NCI-H526 (cell line): ENCODE measurements around the gene EIF3A.
"Not testable (repeated sequence)": the region's sequence is repeated elsewhere in the genome, so short reads cannot be mapped to it uniquely, and the experiment has no call there.

Experiments
- DNase-seq, 2 experiments: peaks; one replicate each; lab custom pipeline; 2025; lab: John Stamatoyannopoulos, UW

Gene EIF3A, protein sequence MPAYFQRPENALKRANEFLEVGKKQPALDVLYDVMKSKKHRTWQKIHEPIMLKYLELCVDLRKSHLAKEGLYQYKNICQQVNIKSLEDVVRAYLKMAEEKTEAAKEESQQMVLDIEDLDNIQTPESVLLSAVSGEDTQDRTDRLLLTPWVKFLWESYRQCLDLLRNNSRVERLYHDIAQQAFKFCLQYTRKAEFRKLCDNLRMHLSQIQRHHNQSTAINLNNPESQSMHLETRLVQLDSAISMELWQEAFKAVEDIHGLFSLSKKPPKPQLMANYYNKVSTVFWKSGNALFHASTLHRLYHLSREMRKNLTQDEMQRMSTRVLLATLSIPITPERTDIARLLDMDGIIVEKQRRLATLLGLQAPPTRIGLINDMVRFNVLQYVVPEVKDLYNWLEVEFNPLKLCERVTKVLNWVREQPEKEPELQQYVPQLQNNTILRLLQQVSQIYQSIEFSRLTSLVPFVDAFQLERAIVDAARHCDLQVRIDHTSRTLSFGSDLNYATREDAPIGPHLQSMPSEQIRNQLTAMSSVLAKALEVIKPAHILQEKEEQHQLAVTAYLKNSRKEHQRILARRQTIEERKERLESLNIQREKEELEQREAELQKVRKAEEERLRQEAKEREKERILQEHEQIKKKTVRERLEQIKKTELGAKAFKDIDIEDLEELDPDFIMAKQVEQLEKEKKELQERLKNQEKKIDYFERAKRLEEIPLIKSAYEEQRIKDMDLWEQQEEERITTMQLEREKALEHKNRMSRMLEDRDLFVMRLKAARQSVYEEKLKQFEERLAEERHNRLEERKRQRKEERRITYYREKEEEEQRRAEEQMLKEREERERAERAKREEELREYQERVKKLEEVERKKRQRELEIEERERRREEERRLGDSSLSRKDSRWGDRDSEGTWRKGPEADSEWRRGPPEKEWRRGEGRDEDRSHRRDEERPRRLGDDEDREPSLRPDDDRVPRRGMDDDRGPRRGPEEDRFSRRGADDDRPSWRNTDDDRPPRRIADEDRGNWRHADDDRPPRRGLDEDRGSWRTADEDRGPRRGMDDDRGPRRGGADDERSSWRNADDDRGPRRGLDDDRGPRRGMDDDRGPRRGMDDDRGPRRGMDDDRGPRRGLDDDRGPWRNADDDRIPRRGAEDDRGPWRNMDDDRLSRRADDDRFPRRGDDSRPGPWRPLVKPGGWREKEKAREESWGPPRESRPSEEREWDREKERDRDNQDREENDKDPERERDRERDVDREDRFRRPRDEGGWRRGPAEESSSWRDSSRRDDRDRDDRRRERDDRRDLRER (N-terminal part only)

DNA sequence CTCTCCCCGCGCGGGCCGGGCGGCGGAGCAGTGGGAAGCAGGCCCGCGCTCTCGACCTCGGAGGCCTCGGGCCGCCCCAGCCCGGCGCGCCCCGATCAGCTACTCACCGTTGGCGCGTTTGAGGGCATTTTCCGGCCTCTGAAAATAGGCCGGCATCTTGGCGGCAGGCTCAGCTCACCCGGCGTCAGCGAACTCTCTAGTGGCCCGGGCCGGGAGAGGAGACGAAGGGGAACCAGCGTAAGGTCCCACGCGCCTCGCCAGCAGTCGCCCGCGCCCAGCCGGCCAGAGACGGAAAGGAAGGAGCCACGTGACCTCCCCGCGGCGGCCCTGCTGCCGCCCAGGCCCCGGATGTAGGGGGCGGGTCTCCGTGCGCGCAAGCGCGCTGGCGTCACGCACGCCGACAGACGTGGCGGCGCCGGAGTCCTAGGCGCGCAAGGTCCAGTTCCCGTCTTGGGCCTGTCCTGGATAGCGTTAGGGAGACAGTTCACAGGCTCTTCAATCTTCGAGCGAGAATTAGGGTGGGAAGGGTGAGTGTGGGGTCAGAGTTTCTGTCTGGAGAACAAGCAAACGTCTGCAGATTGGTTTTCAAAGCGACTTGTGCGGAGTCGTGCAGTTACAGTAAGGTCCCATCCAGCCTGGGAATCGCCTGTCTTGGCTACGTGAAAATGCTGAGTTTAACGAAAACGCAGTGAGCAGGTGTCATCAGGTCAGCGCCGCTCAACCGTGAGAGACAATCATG, at the start of gene EIF3A:
Gene EIF3A (minus strand): TSS at position 297 of the 739 bp plus-strand sequence. CDS start 141 bp downstream, at position 156.
- DNase-seq = peak; percentile 62 to 88

DNA sequence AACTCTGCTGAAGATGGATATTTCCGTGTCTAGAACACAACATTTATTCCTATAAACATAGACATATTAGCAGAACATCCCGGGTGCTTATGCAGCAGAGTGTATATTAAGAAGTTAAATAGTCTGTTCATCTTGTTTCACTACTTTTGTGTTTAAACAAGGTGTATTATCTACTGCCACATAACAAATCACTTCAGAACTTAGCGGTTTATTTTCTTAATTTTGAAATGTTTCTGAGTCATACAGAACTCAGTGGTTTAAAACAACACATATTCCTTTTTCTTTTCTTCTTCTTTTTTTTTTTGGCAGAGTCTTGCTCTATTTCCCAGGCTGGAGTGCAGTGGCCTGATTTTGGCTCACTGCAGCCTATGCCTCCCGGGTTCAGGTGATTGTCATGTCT, 49.1 kb upstream of the EIF3A start:
- no peak for DNase-seq

DNA sequence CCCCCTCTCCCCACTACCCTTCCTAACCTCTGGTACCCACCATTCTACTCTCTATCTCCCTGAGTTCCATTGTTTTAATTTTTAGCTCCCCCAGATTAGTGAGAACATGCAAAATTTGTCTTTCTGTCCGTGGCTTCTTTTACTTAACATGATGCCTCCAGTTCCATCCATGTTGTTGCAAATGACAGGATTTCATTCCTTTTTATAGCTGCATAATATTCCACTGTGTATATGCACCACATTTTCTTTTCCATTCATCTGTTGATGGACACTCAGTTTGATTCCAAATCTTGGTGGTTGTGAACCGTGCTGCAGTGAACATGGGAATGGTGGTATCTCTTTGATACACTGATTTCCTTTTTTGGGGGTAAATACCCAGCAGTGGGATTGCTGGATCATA, 45.3 kb upstream of the EIF3A start:
- no peak for DNase-seq

DNA sequence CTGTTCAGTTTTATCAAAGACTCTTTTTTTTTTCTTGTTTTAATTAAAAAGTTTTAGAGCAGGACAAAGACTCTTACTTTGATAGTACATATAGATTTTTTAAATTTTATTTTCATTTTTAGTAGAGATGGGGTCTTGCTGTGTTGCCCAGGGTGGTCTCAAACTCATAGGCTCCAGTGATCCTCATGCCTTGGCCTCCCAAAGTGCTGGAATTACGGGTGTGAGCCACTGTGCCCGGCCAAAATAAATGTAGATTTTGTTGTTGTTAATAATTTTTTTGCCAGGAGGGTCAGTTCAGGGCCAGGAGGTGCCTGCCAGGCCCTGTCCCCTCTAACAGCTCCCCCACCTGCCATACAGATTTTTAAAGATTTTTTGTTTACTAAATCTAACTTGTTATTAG, 40.3 kb upstream of the EIF3A start:
- no peak for DNase-seq

DNA sequence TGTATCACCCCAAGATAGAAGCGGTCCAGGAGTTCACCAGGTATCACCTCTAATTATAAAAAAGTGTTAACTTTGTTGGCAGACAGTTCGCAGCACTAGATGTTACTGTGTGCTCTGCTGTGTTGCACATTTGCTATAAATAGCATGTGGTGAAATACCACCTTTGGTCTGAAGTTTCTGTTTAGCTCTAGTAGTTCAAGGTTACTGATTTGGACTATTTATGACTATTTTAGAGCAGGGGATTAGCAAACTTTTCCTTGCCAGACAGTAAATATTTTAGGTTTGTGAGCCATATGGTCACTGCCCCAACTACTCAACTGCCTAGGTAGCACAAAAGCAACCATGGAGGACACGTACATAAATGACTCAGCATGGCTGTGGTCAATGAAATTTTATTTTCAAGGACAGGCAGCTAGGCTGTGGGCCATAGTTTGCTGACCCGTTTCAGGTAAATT, 39.8 kb upstream of the EIF3A start:
- DNase-seq = no peak

DNA sequence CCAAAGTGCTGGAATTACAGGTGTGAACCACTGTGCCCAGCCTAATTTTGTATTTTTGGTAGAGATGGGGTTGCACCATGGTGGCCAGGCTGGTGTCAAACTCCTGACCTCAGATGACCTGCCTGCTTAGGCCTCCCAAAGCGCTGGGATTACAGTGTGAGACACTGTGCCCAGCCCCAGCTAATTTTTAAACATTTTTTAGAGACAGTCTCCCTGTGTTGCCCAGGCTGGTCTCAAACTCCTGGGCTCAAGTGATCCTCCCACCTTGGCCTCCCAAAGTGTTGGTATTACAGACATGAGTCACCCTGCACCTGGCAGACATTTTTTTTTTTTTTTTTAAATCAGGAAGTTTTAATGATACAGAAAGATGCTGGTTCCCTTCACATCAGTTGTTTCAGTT, 38.8 kb upstream of the EIF3A start:
- DNase-seq = no peak

DNA sequence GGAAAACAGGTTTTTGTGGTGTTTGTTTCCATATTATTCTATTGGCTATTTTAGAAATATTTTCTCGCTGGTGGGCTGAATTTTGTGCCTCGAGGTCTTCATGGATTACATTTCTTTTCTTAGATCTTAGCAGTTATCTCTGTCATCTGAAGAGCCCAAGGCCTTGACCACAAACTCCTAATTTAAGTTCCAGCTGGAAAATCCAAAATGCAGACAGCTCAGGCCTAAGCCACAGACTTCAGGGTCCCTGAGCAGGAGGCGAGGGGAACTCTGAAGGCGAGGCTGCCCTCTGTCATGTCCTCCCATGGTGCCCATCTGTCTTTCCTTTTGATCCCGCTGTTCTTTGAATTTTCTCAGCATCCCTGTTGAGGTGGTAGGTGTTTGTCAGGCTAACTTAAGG, 37.6 kb upstream of the EIF3A start:
- no peak for DNase-seq

DNA sequence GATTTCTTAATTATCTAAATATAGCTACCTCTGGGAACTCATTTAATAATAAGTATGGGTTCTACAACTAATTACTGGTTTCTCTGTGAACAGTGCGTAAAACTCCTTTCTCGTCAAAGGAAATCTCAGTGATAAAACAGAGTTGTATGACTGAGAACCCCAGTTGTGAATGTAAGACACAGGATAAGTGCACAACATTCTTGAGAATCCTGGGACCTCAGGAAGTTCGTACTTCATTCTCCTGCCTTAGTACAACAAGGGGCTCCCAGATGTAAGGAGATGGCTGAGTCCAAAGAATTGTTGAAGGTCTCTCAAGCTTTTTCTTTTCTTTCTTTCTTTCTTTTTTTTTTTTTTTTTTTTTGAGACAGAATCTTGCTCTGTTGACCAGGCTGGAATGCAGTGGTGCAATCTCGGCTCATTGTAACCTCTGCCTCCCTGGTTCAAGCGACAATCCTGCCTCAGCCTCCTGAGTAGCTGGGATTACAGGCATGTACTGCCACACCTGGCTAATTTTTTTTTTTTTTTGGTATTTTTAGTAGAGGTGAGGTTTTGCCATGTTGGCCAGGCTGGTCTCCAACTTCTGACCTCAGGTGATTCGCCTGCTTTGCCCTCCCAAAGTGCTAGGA, 35.8 kb upstream of the EIF3A start:
- DNase-seq = no peak

DNA sequence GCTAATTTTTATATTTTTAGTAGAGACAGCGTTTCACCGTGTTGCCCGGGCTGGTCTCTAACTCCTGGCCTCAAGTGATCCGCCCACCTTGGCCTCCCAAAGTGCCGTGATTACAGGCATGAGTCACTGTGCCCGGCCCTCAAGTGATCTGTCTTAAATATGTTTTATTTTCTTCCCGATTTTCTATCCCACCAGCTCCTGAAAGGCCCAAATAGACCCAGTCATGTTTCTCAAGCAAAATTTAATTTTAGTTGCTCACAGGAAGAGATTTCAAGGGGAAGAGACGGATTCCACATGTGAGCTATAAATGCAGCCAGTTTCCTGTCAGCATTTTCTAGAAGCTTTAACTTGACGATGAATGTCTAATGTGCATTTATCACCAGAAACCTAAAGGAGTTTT, 35.3 kb upstream of the EIF3A start:
- no peak for DNase-seq

DNA sequence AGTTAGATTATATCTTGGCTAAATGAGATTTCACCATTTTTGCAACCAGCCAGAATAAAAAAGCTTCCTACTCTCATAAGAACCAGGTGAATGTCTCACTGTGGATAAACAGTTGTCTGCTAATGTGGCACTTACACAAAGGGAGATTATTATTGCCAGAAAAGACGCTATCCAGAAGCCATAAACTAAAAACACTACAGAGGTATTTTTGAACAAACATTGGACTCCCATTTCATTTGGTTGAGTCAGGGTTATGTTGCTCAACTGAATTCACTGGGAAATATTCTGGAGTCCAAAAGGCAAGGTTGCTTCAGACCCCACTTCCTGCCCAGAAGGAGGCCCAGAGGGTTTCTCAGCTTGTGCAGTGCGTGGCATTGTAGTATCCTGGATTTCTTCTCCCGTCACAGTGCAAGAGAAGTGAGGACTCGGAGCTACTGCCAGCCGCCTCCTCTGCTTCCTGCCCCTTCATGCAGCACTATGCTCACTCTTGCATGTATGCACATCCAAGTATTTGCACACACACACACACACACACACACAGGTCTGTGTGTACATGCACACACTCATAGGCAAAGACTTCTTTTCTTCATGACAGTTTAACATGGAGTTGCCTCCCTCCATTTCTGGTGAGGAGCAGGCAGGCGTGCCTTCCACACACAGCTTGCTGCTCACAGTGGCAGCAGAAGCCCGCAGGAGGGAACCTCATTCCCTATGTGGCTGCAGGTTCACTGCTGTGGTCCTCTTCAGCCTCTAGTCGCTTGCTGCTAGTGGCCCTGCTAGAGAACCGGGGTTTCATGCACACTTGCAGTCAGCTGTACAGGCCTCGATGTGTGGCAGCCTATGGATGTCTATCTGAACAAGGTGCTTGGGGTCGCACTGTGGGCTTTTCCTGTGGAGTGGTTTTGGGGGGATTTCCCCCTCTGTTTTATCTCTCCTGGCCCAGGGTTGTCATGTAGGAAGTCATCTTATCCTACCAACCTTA, 33.4 kb upstream of the EIF3A start:
- DNase-seq = no peak

DNA sequence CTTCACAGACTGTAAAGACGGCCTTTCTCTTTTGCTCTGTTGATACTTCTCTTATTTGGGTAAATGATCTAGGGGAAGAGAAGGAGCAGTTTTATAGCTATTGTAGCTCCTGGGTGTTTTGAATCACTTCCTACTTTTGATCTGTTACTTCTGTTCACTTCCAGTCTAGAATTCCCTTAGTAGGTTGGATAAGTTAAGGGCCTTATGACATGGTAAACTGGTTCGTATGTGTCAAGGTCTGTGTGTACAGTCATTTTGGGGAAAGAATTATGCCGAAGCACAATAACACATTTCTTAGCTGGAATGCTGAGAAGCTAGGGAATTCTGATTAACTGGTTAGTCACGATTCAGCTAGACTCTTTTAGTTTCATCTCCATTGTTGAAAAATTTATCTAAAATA, 31.4 kb upstream of the EIF3A start:
- DNase-seq = no peak

DNA sequence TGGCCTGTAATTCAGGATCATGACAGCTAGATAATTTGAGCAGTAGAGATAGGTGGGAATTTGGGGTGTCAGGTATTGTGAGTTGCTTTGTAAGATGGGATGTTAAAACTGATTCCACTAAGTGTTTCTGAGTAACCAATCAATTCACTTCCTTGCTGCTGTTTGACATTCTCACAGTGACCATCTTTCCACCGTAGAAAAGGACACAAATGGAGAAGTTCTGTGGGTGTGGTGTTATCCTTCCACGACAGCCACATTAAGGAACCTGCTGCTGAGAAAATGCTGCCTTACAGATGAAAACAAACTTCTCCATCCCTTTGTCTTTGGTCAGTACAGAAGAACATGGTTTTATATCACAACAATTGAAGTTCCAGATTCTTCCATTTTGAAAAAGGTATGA, 27.2 kb upstream of the EIF3A start:
- not testable (repeated sequence) for DNase-seq

DNA sequence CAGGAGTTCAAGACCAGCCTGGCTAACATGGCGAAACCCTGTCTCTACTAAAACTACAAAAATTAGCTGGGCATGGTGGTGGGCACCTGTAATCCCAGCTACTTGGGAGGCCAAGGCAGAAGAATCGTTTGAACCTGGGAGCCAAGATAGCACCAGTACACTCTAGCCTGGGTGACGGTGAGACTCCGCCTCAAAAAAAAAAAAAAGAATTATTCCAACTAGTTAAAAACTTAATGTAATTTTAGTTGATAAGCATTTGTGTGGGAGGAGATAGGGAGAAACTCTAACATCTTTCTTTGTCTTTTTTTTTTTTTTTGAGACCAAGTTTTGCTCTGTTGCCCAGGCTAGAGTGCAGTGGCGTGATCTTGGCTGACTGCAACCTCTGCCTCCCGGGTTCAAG, 26.5 kb upstream of the EIF3A start:
- DNase-seq = not testable (repeated sequence)

DNA sequence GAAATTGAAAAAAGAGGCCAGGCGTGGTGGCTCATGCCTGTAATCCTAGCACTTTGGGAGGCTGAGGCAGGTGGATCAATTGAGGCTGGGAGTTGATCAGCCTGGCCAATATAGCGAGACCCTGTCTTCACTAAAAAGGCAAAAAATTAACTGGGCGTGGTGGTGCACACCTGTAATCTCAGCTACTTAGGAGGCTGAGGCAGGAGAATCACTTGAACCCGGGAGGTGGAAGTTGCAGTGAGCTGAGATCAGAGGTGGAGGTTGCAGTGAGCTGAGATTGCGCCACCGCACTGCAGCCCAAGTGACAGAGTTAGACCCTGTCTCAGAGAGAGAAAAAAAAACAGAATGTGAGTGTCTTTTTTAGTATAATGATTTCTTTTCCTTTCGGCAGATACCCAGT, 25.3 kb upstream of the EIF3A start:
- not testable (repeated sequence) for DNase-seq

DNA sequence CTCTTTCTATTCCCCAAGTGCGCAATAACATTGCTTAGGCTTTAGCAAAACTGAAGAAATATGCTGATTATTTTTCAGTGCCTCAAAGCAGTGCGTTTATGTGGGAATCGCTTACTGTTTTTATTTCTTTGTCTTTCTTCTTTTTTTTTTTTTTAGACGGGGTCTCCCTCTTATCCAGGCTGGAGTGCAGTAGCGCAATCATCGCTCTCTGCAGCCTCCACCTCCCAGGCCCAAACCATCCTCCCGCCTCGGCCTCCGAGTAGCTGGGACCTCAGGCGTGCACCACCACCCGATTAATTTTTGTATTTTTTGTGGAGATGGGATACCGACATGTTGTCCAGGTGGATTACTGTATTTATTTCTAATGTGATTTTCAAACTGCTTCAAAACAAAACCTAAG, 24.5 kb upstream of the EIF3A start:
- DNase-seq = no peak

DNA sequence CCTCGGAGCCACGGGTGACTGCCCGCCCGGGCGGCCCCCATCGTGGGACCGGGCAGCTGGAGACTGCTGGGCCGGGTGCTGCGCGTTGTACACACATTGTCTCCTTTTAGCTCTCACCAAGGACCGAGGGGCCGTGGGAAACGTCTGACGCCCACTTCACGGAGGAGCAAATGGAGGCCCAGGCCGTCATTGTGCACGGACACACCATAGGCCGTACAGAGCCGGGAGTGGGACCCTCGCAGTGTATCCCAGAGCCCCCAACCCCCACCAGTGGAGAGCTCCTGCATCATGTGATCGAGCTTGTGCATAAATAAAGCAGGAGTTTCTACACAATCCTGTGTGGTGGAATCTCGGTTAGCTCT, 24.0 kb upstream of the EIF3A start:
- peak in 1 of 2 experiments; percentile 22 for DNase-seq

DNA sequence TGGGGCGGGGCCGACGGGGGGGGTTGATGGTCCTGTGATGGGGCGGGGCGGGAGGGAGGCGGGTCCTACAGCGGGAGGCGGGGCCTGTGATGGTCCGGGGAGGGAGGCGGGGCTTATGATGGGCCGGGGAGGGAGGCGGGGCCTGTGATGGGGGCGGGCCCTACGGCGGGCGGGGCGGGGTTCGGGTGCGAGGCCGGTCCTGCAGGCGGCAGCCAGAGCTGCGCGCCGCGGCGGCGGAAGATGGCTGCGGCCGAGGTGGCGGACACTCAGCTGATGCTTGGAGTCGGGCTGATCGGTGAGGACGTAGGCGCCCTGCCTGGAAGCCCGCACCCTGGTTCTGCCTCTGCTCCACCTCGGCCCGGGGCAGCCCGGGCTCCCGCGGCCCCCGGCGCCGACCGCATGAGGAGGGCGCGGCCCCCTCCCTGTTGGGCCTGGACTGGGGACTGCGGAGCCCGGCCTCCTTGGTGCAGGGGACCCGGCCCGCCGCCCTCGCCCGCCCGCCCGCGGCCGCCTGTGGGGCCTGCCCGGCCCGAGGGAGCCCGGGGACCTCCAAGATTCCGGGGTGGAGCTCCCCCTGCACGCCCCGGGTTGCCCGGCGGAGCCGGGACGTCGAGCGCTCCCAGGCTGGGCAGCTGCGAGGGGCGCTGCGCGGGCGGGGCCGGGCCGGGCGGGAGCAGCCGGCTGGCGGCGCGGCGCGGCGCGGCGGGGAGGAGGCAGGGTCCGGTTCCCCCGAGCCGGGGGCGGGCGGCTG, 23.5 kb upstream of the EIF3A start, which contains the start of gene DENND10:
Gene DENND10 (plus strand): TSS at position 211 of the 751 bp plus-strand sequence. CDS start 30 bp downstream, at position 241.
- peak in 1 of 2 experiments; percentile 73 for DNase-seq

DNA sequence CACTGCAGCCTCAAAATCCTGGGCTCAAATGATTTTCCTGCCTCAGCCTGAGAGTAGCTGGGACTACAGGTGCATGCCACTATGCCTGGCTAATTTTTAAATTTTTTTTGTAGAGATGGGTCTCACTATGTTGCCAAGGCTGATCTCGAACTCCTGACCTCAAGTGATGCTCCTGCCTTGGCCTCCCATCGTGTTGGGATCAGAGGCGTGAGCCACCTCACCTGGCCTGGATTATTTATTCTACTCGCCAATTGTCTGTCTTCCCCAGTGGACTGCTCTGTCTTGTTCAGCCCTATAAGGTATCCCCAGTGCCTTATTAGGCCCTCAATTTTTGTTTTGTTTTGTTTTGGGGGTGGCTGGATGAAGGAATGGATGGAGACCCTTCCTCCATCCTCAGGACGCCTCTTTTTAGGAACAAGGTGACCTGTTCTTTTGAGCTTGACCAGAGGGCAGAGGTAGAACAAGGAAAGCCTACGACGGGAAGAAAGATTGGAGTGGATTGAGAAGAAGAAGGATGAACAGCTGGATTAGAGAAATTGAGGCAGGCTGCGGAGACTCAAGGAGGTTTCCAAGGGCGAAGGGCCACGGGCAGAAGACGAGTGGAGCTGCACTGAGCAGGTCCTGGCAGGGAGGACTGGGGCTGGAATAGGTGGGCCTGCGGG, 22.8 kb upstream of the EIF3A start:
- no peak for DNase-seq
